SK-N-SH (cell line): Measurements from ENCODE around the gene SCYL1. TPM values are rescaled to one million over a fixed set of nuclear protein-coding genes. Genes with fewer than 3 reads are reported as not detected.
"Not testable (repeated sequence)": the region's sequence is repeated elsewhere in the genome, so short reads cannot be mapped to it uniquely, and the experiment has no call there.

ENCODE experiments used
- CTCF ChIA-PET: fragments of 300-600, 350-600 bp; formaldehyde crosslinking; extraction: SDS; loops from one replicate; lab custom pipeline; 2021; lab: Yijun Ruan, JAX
- POLR2A ChIA-PET: fragments of 350-600 bp; sonication (Branson Sonifier 250); formaldehyde crosslinking; extraction: SDS; loops from one replicate; lab custom pipeline; 2020; ENCODE audit warnings: antibody characterized with exemption, inconsistent platforms; lab: Yijun Ruan, JAX
- DNase-seq: peaks from one replicate; pipeline ENCODE4 v3.0.0; 2012
- H2AFZ ChIP-seq: fragments of 200-600 bp; sonication (generic); 2 replicates; pipeline ENCODE4 v1.8.1; 2016; ENCODE audit warnings: antibody characterized with exemption, mild to moderate bottlenecking, low read depth
- H3F3A ChIP-seq: fragments of 200-600 bp; sonication (generic); replicated peaks from 2 replicates; pipeline ENCODE3; 2016; ENCODE audit warnings: antibody characterized with exemption, mild to moderate bottlenecking; ENCODE audit not compliant: insufficient read depth
- H3K27ac ChIP-seq, 2 experiments: fragments of 200-500 bp in 1 of 2; fragments of 200-600 bp in 1 of 2; sonication (Bioruptor generic) in 1 of 2; sonication (generic), shearing (Covaris generic) in 1 of 2; 2 replicates each; pipeline versions ENCODE4 v1.5.1 to v1.6.1; 2014 to 2016; ENCODE audit warnings: low read depth in 2 of 2, inconsistent platforms in 1 of 2, low read length in 1 of 2, mild to moderate bottlenecking in 1 of 2, mixed read lengths in 1 of 2
- H3K27me3 ChIP-seq: fragments of 200-600 bp; sonication (generic), shearing (Covaris generic); 2 replicates; pipeline ENCODE4 v1.6.1; 2016; ENCODE audit warnings: mixed run types; ENCODE audit not compliant: insufficient read depth
- H3K36me3 ChIP-seq, 2 experiments: fragments of 200-500 bp in 1 of 2; fragments of 200-600 bp in 1 of 2; sonication (Bioruptor generic) in 1 of 2; sonication (generic) in 1 of 2; replicated peaks in 1 of 2; 2 replicates each; pipeline versions ENCODE3 to v1.5.1; 2014 to 2016; ENCODE audit warnings: low read length in 1 of 2, mild to moderate bottlenecking in 1 of 2; ENCODE audit not compliant: insufficient read depth in 2 of 2, control insufficient read depth in 1 of 2
- H3K4me1 ChIP-seq, 2 experiments: fragments of 200-500 bp in 1 of 2; fragments of 200-600 bp in 1 of 2; sonication (Bioruptor generic) in 1 of 2; sonication (generic), shearing (Covaris generic) in 1 of 2; 2 replicates each; pipeline versions ENCODE4 v1.5.1 to v1.6.1; 2014 to 2016; ENCODE audit warnings: low read depth in 1 of 2, low read length in 1 of 2, mixed run types in 1 of 2; ENCODE audit not compliant: insufficient read depth in 2 of 2, control insufficient read depth in 1 of 2
- H3K4me2 ChIP-seq: fragments of 200-600 bp; sonication (generic), shearing (Covaris generic); 2 replicates; pipeline ENCODE4 v1.6.1; 2017; ENCODE audit warnings: mixed run types
- H3K4me3 ChIP-seq, 2 experiments: fragments of 200-500 bp in 1 of 2; fragments of 200-600 bp in 1 of 2; sonication (Bioruptor generic) in 1 of 2; sonication (generic), shearing (Covaris generic) in 1 of 2; 2 replicates each; pipeline versions ENCODE4 v1.5.1 to v1.8.1; 2014 to 2016; ENCODE audit warnings: low read depth in 2 of 2, inconsistent platforms in 1 of 2, low read length in 1 of 2, mild to moderate bottlenecking in 1 of 2, mixed read lengths in 1 of 2, moderate library complexity in 1 of 2
- H3K79me2 ChIP-seq: fragments of 200-600 bp; sonication (generic); 2 replicates; pipeline ENCODE4 v1.8.1; 2017; ENCODE audit warnings: mild to moderate bottlenecking; ENCODE audit not compliant: insufficient read depth
- H3K9ac ChIP-seq: fragments of 200-600 bp; sonication (generic); 2 replicates; pipeline ENCODE4 v1.6.1; 2017; ENCODE audit warnings: mixed run types
- H3K9me2 ChIP-seq: fragments of 200-600 bp; sonication (generic); 2 replicates; pipeline ENCODE4 v1.6.1; 2017; ENCODE audit warnings: mixed run types
- H3K9me3 ChIP-seq: fragments of 200-600 bp; sonication (generic); 2 replicates; pipeline ENCODE4 v1.6.1; 2017; ENCODE audit warnings: mixed run types, mild to moderate bottlenecking, moderate library complexity
- H4K20me1 ChIP-seq: fragments of 200-600 bp; sonication (generic); 2 replicates; pipeline ENCODE4 v1.6.1; 2017; ENCODE audit warnings: mild to moderate bottlenecking, mixed run types; ENCODE audit not compliant: insufficient read depth
- ELF1 ChIP-seq: IDR thresholded peaks from 2 replicates; pipeline ENCODE4 v1.4.0; 2012
- EP300 ChIP-seq, 2 experiments: IDR thresholded peaks; 2 replicates each; pipeline versions ENCODE4 v1.4.0 to v1.6.1; 2012; ENCODE audit warnings: borderline replicate concordance in 1 of 2, low read depth in 1 of 2, low read length in 1 of 2
- EZH2phosphoT487 ChIP-seq: fragments of 200-600 bp; sonication (generic); IDR thresholded peaks from 2 replicates; pipeline ENCODE4 v1.6.1; 2017; ENCODE audit warnings: low read depth, mixed run types, mild to moderate bottlenecking, antibody characterized with exemption, moderate library complexity, borderline replicate concordance
- FOSL2 ChIP-seq: IDR thresholded peaks from 2 replicates; pipeline ENCODE4 v1.4.0; 2012; ENCODE audit warnings: low read depth, mild to moderate bottlenecking, moderate library complexity, borderline replicate concordance
- FOXJ3 ChIP-seq: sonication (generic); formaldehyde crosslinking; IDR thresholded peaks from 2 replicates; pipeline ENCODE4 v1.5.1; 2020; ENCODE audit warnings: mild to moderate bottlenecking, missing genetic modification reagents
- GATA2 ChIP-seq: sonication (generic); formaldehyde crosslinking; IDR thresholded peaks from 2 replicates; pipeline ENCODE4 v1.5.0; 2020; ENCODE audit warnings: mild to moderate bottlenecking, missing genetic modification reagents
- IRF3 ChIP-seq: fragments of 150-350 bp; IDR thresholded peaks from 2 replicates; pipeline ENCODE4 v1.6.1; 2016; ENCODE audit warnings: mild to moderate bottlenecking, low read depth, low read length
- MEF2A ChIP-seq: IDR thresholded peaks from 2 replicates; pipeline ENCODE4 v1.4.0; 2012; ENCODE audit warnings: low read depth, borderline replicate concordance
- MXI1 ChIP-seq: IDR thresholded peaks from 2 replicates; pipeline ENCODE4 v1.6.1; 2012; ENCODE audit warnings: mild to moderate bottlenecking, low read depth, low read length, improper control_type of control experiment
- NFIC ChIP-seq: IDR thresholded peaks from 2 replicates; pipeline ENCODE4 v1.4.0; 2012; ENCODE audit warnings: borderline replicate concordance
- NRF1 ChIP-seq: IDR thresholded peaks from 2 replicates; pipeline ENCODE4 v1.6.1; 2012; ENCODE audit warnings: low read depth, mild to moderate bottlenecking, low read length
- PBX3 ChIP-seq: IDR thresholded peaks from 2 replicates; pipeline ENCODE4; 2012
- RAD21 ChIP-seq: IDR thresholded peaks from 2 replicates; pipeline ENCODE4 v1.6.1; 2012; ENCODE audit warnings: mild to moderate bottlenecking, low read length
- TCF12 ChIP-seq: IDR thresholded peaks from 2 replicates; pipeline ENCODE4 v1.4.0; 2012
- USF2 ChIP-seq: fragments of 150-350 bp; IDR thresholded peaks from 2 replicates; pipeline ENCODE4 v1.6.1; 2017; ENCODE audit warnings: antibody characterized with exemption, low read length, low read depth, borderline replicate concordance
- ZBTB33 ChIP-seq: IDR thresholded peaks from 2 replicates; pipeline ENCODE4 v1.4.0; 2012; ENCODE audit warnings: low read depth, borderline replicate concordance
- WGBS: methylation state at CpG from one replicate; pipeline ENCODE4 v1.1.6; 2017; ENCODE audit warnings: low lambda C conversion rate; 5-methylcytosine and 5-hydroxymethylcytosine counted together
- polyA plus RNA-seq, 3 experiments: library from polyadenylated mRNA; depleted of rRNA; stranded (reverse); fragments of >200 nt; gene quantifications; 2 replicates each; pipeline ENCODE4 v1.2.3, GENCODE V29; 2012

Gene SCYL1
- polyA plus RNA-seq, 1 of the 3 experiments (the other 2 are of a cell fraction), result 79.9 TPM

- no peak for DNase-seq
- CTCF ChIA-PET, result interaction anchor here (5.5 to 6.4 kb wide), 2 partner anchors 8 to 23 kb away, joined by 61 to 69 read pairs; partner anchors contain the start of genes FAM89B and ZNRD2
- H3K9ac ChIP-seq, result no peak overlapping the region
- H3K4me1 ChIP-seq, result peaks cover 39 to 49% of the 10 kb centered on the region in 2 experiments
- no peak overlapping the region for H3K4me2 ChIP-seq
- peaks cover 54% of the 10 kb centered on the region for H3F3A ChIP-seq
- H3K9me2 ChIP-seq, result no peaks in the 10 kb centered on the region
- no peaks in the 10 kb centered on the region for H3K9me3 ChIP-seq
- H3K79me2 ChIP-seq, result peaks cover 26% of the 10 kb centered on the region
- no peak overlapping the region for H3K27ac ChIP-seq
- no peaks in the 10 kb centered on the region for H3K36me3 ChIP-seq
- H4K20me1 ChIP-seq, result no peaks in the 10 kb centered on the region
- TF ChIP-seq EP300 (IDR thresholded peaks at IDR 0.05; ENCODE audit: borderline replicate concordance in 1 of 2, low read depth in 1 of 2, low read length in 1 of 2) (no peak), ELF1 (no peak), MXI1 (no peak), PBX3 (no peak), EZH2phosphoT487 (no peak), NFIC (no peak), FOSL2 (no peak), NRF1 (no peak), RAD21 (no peak), MEF2A (no peak), ZBTB33 (no peak), USF2 (no peak), IRF3 (no peak), FOXJ3 (CRISPR knock-in tag) (no peak), TCF12 (no peak), GATA2 (CRISPR knock-in tag) (no peak)
- TF ChIP-seq, all 33 proteins: peak for 0
- Histone ChIP-seq H3K4me3 (no peak overlapping the region), H2AFZ (no peak overlapping the region), H3K27me3 (no peaks in the 10 kb centered on the region)
- WGBS, result 96% methylated on average over 4 of the region's 4 CpGs
- POLR2A ChIA-PET, result no interaction called here
Measured at GRCh38 chr11:65563601-65564000, 38.7 kb downstream of the SCYL1 start.

- not testable (repeated sequence) for H3K27ac ChIP-seq
Measured at GRCh38 chr11:65564879-65565559, 40.1 kb downstream of the SCYL1 start.

More at GRCh38 chr11:65564879-65565559, 40.1 kb downstream of the SCYL1 start:
- peaks cover 31% of the 10 kb centered on the region for H3K79me2 ChIP-seq
- H3K4me3 ChIP-seq, H3K9me3 ChIP-seq, H4K20me1 ChIP-seq, POLR2A ChIA-PET, DNase-seq, H2AFZ ChIP-seq, H3K4me2 ChIP-seq, H3K36me3 ChIP-seq, H3K27me3 ChIP-seq, H3K9me2 ChIP-seq: not testable (repeated sequence)
- peaks cover 33 to 43% of the 10 kb centered on the region in 2 experiments for H3K4me1 ChIP-seq
- CTCF ChIA-PET, result interaction anchor here (3.7 to 13.6 kb wide), 2 partner anchors 13 to 24 kb away, joined by 18 to 295 read pairs; no protein-coding TSS in a partner anchor
- H3F3A ChIP-seq, result peaks cover 51% of the 10 kb centered on the region
- WGBS, result 95% methylated on average over 12 of the region's 12 CpGs
- H3K9ac ChIP-seq, result 0 out of 2 replicates have a peak overlapping the region, but pooled peaks have one; percentile 18
